IMR-90 (cell line): ENCODE data around the gene DDX59. TPM values are rescaled to one million over a fixed set of nuclear protein-coding genes. Genes with fewer than 3 reads are reported as not detected.

Source experiments
- ATAC-seq: fragments of 200-7000 bp; cut with Tn5 transposase; 2 replicates; pipeline ENCODE4 v1.9.1; 2020; ENCODE audit warnings: low read depth, mild to moderate bottlenecking, moderate library complexity
- BruUV-seq: library from RNA; stranded (reverse); fragments of 400-500 nt; replicated peaks from 2 replicates; lab custom pipeline; 2021; lab: Mats Ljungman, UMichigan
- CTCF ChIA-PET: fragments of 300-600 bp; formaldehyde crosslinking; extraction: SDS; loops from one replicate; lab custom pipeline; 2021; ENCODE audit warnings: antibody characterized with exemption; lab: Yijun Ruan, JAX
- POLR2A ChIA-PET: fragments of 300-600 bp; sonication (Branson Sonifier 250); formaldehyde crosslinking; loops from one replicate; lab custom pipeline; 2022; ENCODE audit warnings: antibody characterized with exemption; ENCODE audit not compliant: unreplicated experiment; lab: Charles Lee
- DNase-seq: peaks from one replicate; pipeline ENCODE4 v3.0.0; 2013
- H2AFZ ChIP-seq: replicated peaks from 2 replicates; pipeline ENCODE3; 2013; ENCODE audit warnings: low read length, mild to moderate bottlenecking; ENCODE audit not compliant: poor library complexity
- H2AK5ac ChIP-seq: 2 replicates; pipeline ENCODE4 v1.6.1; 2013; ENCODE audit warnings: low read depth, low read length, inconsistent platforms
- H2AK9ac ChIP-seq: replicated peaks from 2 replicates; pipeline ENCODE3; 2013; ENCODE audit warnings: mild to moderate bottlenecking, low read depth, low read length, moderate library complexity; ENCODE audit not compliant: poor library complexity
- H2BK120ac ChIP-seq: 2 replicates; pipeline ENCODE4 v1.6.1; 2013; ENCODE audit warnings: low read depth, low read length, inconsistent platforms
- H2BK15ac ChIP-seq: 3 replicates; pipeline ENCODE4 v1.6.1; 2013; ENCODE audit warnings: low read depth, low read length, inconsistent platforms
- H2BK20ac ChIP-seq: 2 replicates; pipeline ENCODE4 v1.6.1; 2013; ENCODE audit warnings: low read depth, mild to moderate bottlenecking, inconsistent platforms, low read length, moderate library complexity
- H2BK5ac ChIP-seq: 2 replicates; pipeline ENCODE4 v1.6.1; 2013; ENCODE audit warnings: mild to moderate bottlenecking, low read depth, low read length, inconsistent platforms; ENCODE audit not compliant: poor library complexity, severe bottlenecking
- H3K14ac ChIP-seq: replicated peaks from 2 replicates; pipeline ENCODE4 v1.6.1; 2013; ENCODE audit warnings: low read depth, low read length, inconsistent platforms
- H3K18ac ChIP-seq: 2 replicates; pipeline ENCODE4 v1.6.1; 2013; ENCODE audit warnings: low read depth, low read length, control low read depth
- H3K23ac ChIP-seq: 2 replicates; pipeline ENCODE4 v1.6.1; 2013; ENCODE audit warnings: low read depth, low read length, inconsistent platforms
- H3K27ac ChIP-seq: 2 replicates; pipeline ENCODE4 v1.5.1; 2013; ENCODE audit warnings: mild to moderate bottlenecking, control low read depth, low read length; ENCODE audit not compliant: insufficient read depth
- H3K27me3 ChIP-seq: 2 replicates; pipeline ENCODE4 v1.6.1; 2013; ENCODE audit warnings: low read length; ENCODE audit not compliant: control insufficient read depth, insufficient read depth
- H3K36me3 ChIP-seq: 2 replicates; pipeline ENCODE4 v1.6.1; 2013; ENCODE audit warnings: low read length, mixed read lengths; ENCODE audit not compliant: control insufficient read depth, insufficient read depth
- H3K4ac ChIP-seq: 2 replicates; pipeline ENCODE4 v1.6.1; 2013; ENCODE audit warnings: low read depth, low read length, inconsistent platforms
- H3K4me1 ChIP-seq: 2 replicates; pipeline ENCODE4 v1.6.1; 2013; ENCODE audit warnings: low read length, mixed read lengths; ENCODE audit not compliant: control insufficient read depth, insufficient read depth
- H3K4me2 ChIP-seq: 2 replicates; pipeline ENCODE4 v1.6.1; 2013; ENCODE audit warnings: low read depth, mild to moderate bottlenecking, control low read depth, low read length, moderate library complexity
- H3K4me3 ChIP-seq: 2 replicates; pipeline ENCODE4 v1.5.1; 2013; ENCODE audit warnings: low read depth, mild to moderate bottlenecking, control low read depth, low read length, moderate library complexity; ENCODE audit not compliant: insufficient read depth
- H3K56ac ChIP-seq: 2 replicates; pipeline ENCODE4 v1.6.1; 2013; ENCODE audit warnings: low read length, inconsistent platforms; ENCODE audit not compliant: insufficient read depth; ENCODE audit errors: extremely low read depth
- H3K79me1 ChIP-seq, 2 experiments: 2 replicates each; pipeline ENCODE4 v1.6.1; 2013; ENCODE audit warnings: low read length in 2 of 2, inconsistent platforms in 1 of 2, low read depth in 1 of 2
- H3K9ac ChIP-seq: 2 replicates; pipeline ENCODE4 v1.6.1; 2013; ENCODE audit warnings: low read depth, low read length, control low read depth
- H3K9me1 ChIP-seq: 2 replicates; pipeline ENCODE4 v1.6.1; 2013; ENCODE audit warnings: low read length, inconsistent platforms; ENCODE audit not compliant: insufficient read depth
- H3K9me3 ChIP-seq: 2 replicates; pipeline ENCODE4 v1.6.1; 2013; ENCODE audit warnings: low read length; ENCODE audit not compliant: control insufficient read depth, insufficient read depth
- H4K20me1 ChIP-seq: 2 replicates; pipeline ENCODE4 v1.6.1; 2013; ENCODE audit warnings: low read length, inconsistent platforms; ENCODE audit not compliant: insufficient read depth
- H4K5ac ChIP-seq: 2 replicates; pipeline ENCODE4 v1.6.1; 2013; ENCODE audit warnings: mild to moderate bottlenecking, low read depth, low read length, control low read depth
- H4K8ac ChIP-seq, 2 experiments: 2 replicates each; pipeline ENCODE4 v1.6.1; 2013; ENCODE audit warnings: low read depth in 2 of 2, low read length in 2 of 2, control low read depth in 1 of 2, inconsistent platforms in 1 of 2
- H4K91ac ChIP-seq: 2 replicates; pipeline ENCODE4 v1.6.1; 2013; ENCODE audit warnings: low read depth, low read length, inconsistent platforms; ENCODE audit not compliant: insufficient read depth
- CEBPB ChIP-seq: IDR thresholded peaks from 2 replicates; pipeline ENCODE4 v1.6.1; 2012; ENCODE audit warnings: low read depth, low read length, improper control_type of control experiment
- CTCF ChIP-seq: conservative IDR thresholded peaks from 2 replicates; pipeline ENCODE4 v1.5.1; 2012; ENCODE audit warnings: mild to moderate bottlenecking, low read depth, low read length, improper control_type of control experiment
- ELK1 ChIP-seq: fragments of 150-350 bp; IDR thresholded peaks from 2 replicates; pipeline ENCODE4 v1.6.1; 2016; ENCODE audit warnings: low read depth, mild to moderate bottlenecking, low read length, moderate library complexity, borderline replicate concordance
- RAD21 ChIP-seq: IDR thresholded peaks from 2 replicates; pipeline ENCODE4 v1.6.1; 2012; ENCODE audit warnings: low read length, improper control_type of control experiment
- RFX5 ChIP-seq: IDR thresholded peaks from 2 replicates; pipeline ENCODE4 v1.8.0; 2012; ENCODE audit warnings: low read depth, mild to moderate bottlenecking, low read length, moderate library complexity
- SMC3 ChIP-seq: fragments of 150-350 bp; IDR thresholded peaks from 2 replicates; pipeline ENCODE4 v1.6.1; 2016; ENCODE audit warnings: low read depth, mild to moderate bottlenecking, antibody characterized with exemption, low read length, moderate library complexity
- WGBS, 2 experiments: methylation state at CpG; one replicate each; pipeline versions ENCODE4 v1.1.5 to v1.1.7; 2013; ENCODE audit warnings: missing lambda C conversion rate in 2 of 2; ENCODE audit not compliant: insufficient read length in 1 of 2; ENCODE audit errors: extremely low coverage in 2 of 2; 5-methylcytosine and 5-hydroxymethylcytosine counted together
- dilution Hi-C: fragments of 300-500 bp; cut with HindIII; formaldehyde crosslinking; loops from one replicate; pipeline ENCODE4 v1.14.3; 2018; ENCODE audit warnings: low sequenced_read_pairs; ENCODE audit not compliant: unreplicated experiment
- in situ Hi-C: fragments of 300-500 bp; cut with MboI; formaldehyde crosslinking; loops from 3 replicates; pipeline ENCODE4 v1.14.3; 2019; ENCODE audit warnings: low sequenced_read_pairs, inconsistent platforms, mixed read lengths
- intact Hi-C: fragments of 100-400 bp; cut with micrococcal nuclease; formaldehyde crosslinking; loops from 2 replicates; pipeline ENCODE4 v1.10.0; 2022
- polyA plus RNA-seq, 3 experiments: library from polyadenylated mRNA; depleted of rRNA; stranded (reverse); fragments of >200 nt; gene quantifications; 2 replicates each; pipeline ENCODE4 v1.2.3, GENCODE V29; 2012; ENCODE audit warnings: low replicate concordance in 1 of 3
- total RNA-seq: library from RNA; depleted of rRNA; stranded (reverse); fragments of >200 nt; gene quantifications from 2 replicates; pipeline ENCODE4 v1.2.3, GENCODE V29; 2012

The DDX59 gene
- total and polyA plus RNA-seq, 2 of the 4 experiments (the other 2 are of a cell fraction) = 8.6 to 9.1 TPM

GRCh38 chr1:200673952-200674823 is 4.5 kb upstream of the DDX59 start:
- peak; percentile 75 for DNase-seq
- in situ Hi-C loops = no loop called here

More at GRCh38 chr1:200673952-200674823, 4.5 kb upstream of the DDX59 start:
- Histone ChIP-seq H2BK5ac (no peak overlapping the region), H3K4me2 (no peak overlapping the region), H2BK120ac (no peak overlapping the region), H4K5ac (no peak overlapping the region), H3K9ac (no peak overlapping the region), H2BK15ac (no peak overlapping the region), H2AK9ac (no peak overlapping the region), H3K14ac (no peak overlapping the region), H3K4me3 (no peak overlapping the region), H3K27me3 (no peaks in the 10 kb centered on the region), H3K4me1 (peaks cover 3% of the 10 kb centered on the region; the same call in 1 of the 2 replicates), H2AK5ac (no peak overlapping the region), H3K79me1 (peaks cover 0 to 10% of the 10 kb centered on the region in 2 experiments; a peak in 2 of 4 replicates), H3K23ac (no peak overlapping the region), H3K18ac (no peak overlapping the region), H3K4ac (no peak overlapping the region), H3K9me1 (no peaks in the 10 kb centered on the region), H3K9me3 (no peaks in the 10 kb centered on the region), H4K20me1 (no peaks in the 10 kb centered on the region), H3K27ac (no peak overlapping the region), H4K8ac (no peak overlapping the region), H3K36me3 (no peaks in the 10 kb centered on the region), H4K91ac (no peak overlapping the region), H3K56ac (no peak overlapping the region), H2AFZ (no peak overlapping the region), H2BK20ac (no peak overlapping the region)
- CTCF ChIA-PET = interaction anchor here (0.6 kb wide), 1 partner anchor 203 kb away, joined by 3 read pairs; no protein-coding TSS in a partner anchor
- no CpG with 5 or more reads among the region's 4 CpGs for WGBS, 2 experiments
- dilution Hi-C loops = no loop called here
- no TSS peak for BruUV-seq
- no peak for TF ChIP-seq RFX5
- TF ChIP-seq RAD21 = peak; percentile 30
- peak; percentile 71; the same call in 1 of the 2 replicates for TF ChIP-seq CEBPB
- TF ChIP-seq SMC3 = no peak
- TF ChIP-seq CTCF = peak; percentile 23; the same call in 1 of the 2 replicates
- TF ChIP-seq ELK1 = no peak
- POLR2A ChIA-PET = no interaction called here
- ATAC-seq = no peak
- intact Hi-C loops = loop anchor here (5.0 kb wide), 2 partner anchors 108 to 128 kb away; no protein-coding TSS in a partner anchor
